Astrocyte (in vitro differentiated cells and primary cell): ENCODE data around the gene CTDP1. TPM values are rescaled to one million over a fixed set of nuclear protein-coding genes. Genes with fewer than 3 reads are reported as not detected.

Source experiments
- DNase-seq: peaks from one replicate; pipeline ENCODE4 v3.0.0-alpha.2; 2010; ENCODE audit warnings: low read depth
- FAIRE-seq: peaks from 2 replicates; lab custom pipeline; 2011; peaks lifted over from hg19 to GRCh38; lab: Jason Lieb, UNC
- H2AFZ ChIP-seq: 2 replicates; pipeline ENCODE4 v1.6.0; 2012; ENCODE audit warnings: low read depth, low read length, inconsistent platforms
- H3K27ac ChIP-seq: 2 replicates; pipeline ENCODE4 v1.5.1; 2011; ENCODE audit warnings: low read depth, low read length, inconsistent platforms
- H3K27me3 ChIP-seq: 2 replicates; pipeline ENCODE4 v1.6.0; 2011; ENCODE audit warnings: low read length, inconsistent platforms; ENCODE audit not compliant: insufficient read depth
- H3K36me3 ChIP-seq: 2 replicates; pipeline ENCODE4 v1.5.1; 2011; ENCODE audit warnings: low read length, inconsistent platforms; ENCODE audit not compliant: insufficient read depth
- H3K4me1 ChIP-seq: 2 replicates; pipeline ENCODE4 v1.5.1; 2011; ENCODE audit warnings: low read length, inconsistent platforms; ENCODE audit not compliant: insufficient read depth
- H3K4me2 ChIP-seq: 2 replicates; pipeline ENCODE4 v1.6.0; 2012; ENCODE audit warnings: low read length, inconsistent platforms
- H3K4me3 ChIP-seq: 2 replicates; pipeline ENCODE4 v1.5.1; 2011; ENCODE audit warnings: low read depth, mild to moderate bottlenecking, low read length, inconsistent platforms; ENCODE audit not compliant: insufficient read depth
- H3K79me2 ChIP-seq: 2 replicates; pipeline ENCODE4 v1.6.0; 2012; ENCODE audit warnings: mild to moderate bottlenecking, low read length, inconsistent platforms; ENCODE audit not compliant: insufficient read depth
- H3K9ac ChIP-seq: 2 replicates; pipeline ENCODE4 v1.6.0; 2012; ENCODE audit warnings: mild to moderate bottlenecking, low read length, inconsistent platforms
- H3K9me3 ChIP-seq: 2 replicates; pipeline ENCODE4 v1.5.1; 2012; ENCODE audit warnings: low read depth, mild to moderate bottlenecking, low read length, inconsistent platforms; ENCODE audit not compliant: insufficient read depth
- H4K20me1 ChIP-seq: 2 replicates; pipeline ENCODE4 v1.6.0; 2012; ENCODE audit warnings: low read length, inconsistent platforms; ENCODE audit not compliant: insufficient read depth
- H3K27ac Mint-ChIP-seq: one replicate; pipeline ENCODE4 v1.8.0; 2021; ENCODE audit warnings: mild to moderate bottlenecking, mixed read lengths; ENCODE audit not compliant: unreplicated experiment
- H3K27me3 Mint-ChIP-seq: one replicate; pipeline ENCODE4 v1.8.0; 2021; ENCODE audit warnings: low read depth, mixed read lengths; ENCODE audit not compliant: unreplicated experiment
- H3K36me3 Mint-ChIP-seq: one replicate; pipeline ENCODE4 v1.8.0; 2021; ENCODE audit warnings: low read depth, mixed read lengths; ENCODE audit not compliant: unreplicated experiment
- H3K4me1 Mint-ChIP-seq: one replicate; pipeline ENCODE4 v1.8.0; 2021; ENCODE audit warnings: low read depth, mixed read lengths; ENCODE audit not compliant: unreplicated experiment
- H3K4me3 Mint-ChIP-seq: one replicate; pipeline ENCODE4 v1.8.0; 2021; ENCODE audit warnings: mild to moderate bottlenecking, moderate library complexity, mixed read lengths; ENCODE audit not compliant: unreplicated experiment
- H3K9me3 Mint-ChIP-seq: one replicate; pipeline ENCODE4 v1.8.0; 2021; ENCODE audit warnings: mild to moderate bottlenecking, mixed read lengths; ENCODE audit not compliant: unreplicated experiment
- EZH2 ChIP-seq: IDR thresholded peaks from 2 replicates; pipeline ENCODE4 v1.6.1; 2012; ENCODE audit warnings: mild to moderate bottlenecking, low read length, inconsistent platforms; ENCODE audit not compliant: insufficient read depth
- total RNA-seq: library from RNA; stranded (reverse); gene quantifications from 2 replicates; pipeline ENCODE4 v1.2.1, GENCODE V29; 2021
- TF ChIP-seq, protein P1 (sequence below): IDR thresholded peaks from 2 replicates; pipeline ENCODE4 v1.5.1; 2011; ENCODE audit warnings: low read depth, mild to moderate bottlenecking, inconsistent platforms, low read length, moderate library complexity; ENCODE audit not compliant: insufficient read depth

Gene CTDP1
- total RNA-seq, 1 donor from 2014 or later = 31.7 TPM

DNA sequence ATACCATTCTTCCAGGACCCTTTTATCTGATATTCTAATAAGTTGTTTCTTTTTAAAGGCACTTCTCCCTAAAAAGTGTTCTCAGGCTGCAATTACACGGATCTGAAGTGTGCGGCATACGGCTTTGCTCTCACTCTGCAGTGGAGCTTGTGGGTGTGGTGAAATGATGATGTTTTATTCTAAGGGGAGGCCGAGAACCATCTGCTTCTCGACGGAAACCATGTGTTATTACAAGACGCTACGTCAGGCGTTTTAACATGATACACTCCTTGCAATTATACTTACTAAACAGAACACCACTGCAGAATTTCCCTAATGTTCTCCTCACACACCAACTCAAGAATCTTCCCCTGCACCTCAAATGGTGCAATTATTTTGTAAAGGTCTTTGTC lies 34.9 kb upstream of the CTDP1 start:
- no peak overlapping the region for H3K9ac ChIP-seq
- peaks cover 17% of the 10 kb centered on the region for H3K27me3 ChIP-seq
- Mint-ChIP-seq H3K27ac (no peak overlapping the region), H3K27me3 (peaks cover 18% of the 10 kb centered on the region), H3K9me3 (no peaks in the 10 kb centered on the region), H3K36me3 (no peaks in the 10 kb centered on the region), H3K4me3 (no peak overlapping the region), H3K4me1 (no peaks in the 10 kb centered on the region)
- TF ChIP-seq EZH2 = no peak
- TF ChIP-seq, protein P1, sequence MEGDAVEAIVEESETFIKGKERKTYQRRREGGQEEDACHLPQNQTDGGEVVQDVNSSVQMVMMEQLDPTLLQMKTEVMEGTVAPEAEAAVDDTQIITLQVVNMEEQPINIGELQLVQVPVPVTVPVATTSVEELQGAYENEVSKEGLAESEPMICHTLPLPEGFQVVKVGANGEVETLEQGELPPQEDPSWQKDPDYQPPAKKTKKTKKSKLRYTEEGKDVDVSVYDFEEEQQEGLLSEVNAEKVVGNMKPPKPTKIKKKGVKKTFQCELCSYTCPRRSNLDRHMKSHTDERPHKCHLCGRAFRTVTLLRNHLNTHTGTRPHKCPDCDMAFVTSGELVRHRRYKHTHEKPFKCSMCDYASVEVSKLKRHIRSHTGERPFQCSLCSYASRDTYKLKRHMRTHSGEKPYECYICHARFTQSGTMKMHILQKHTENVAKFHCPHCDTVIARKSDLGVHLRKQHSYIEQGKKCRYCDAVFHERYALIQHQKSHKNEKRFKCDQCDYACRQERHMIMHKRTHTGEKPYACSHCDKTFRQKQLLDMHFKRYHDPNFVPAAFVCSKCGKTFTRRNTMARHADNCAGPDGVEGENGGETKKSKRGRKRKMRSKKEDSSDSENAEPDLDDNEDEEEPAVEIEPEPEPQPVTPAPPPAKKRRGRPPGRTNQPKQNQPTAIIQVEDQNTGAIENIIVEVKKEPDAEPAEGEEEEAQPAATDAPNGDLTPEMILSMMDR = no peak
- FAIRE-seq (no peak), DNase-seq (no peak)
- no peaks in the 10 kb centered on the region for H3K36me3 ChIP-seq
- H3K4me1 ChIP-seq = no peaks in the 10 kb centered on the region
- H2AFZ ChIP-seq = no peak overlapping the region
- no peak overlapping the region for H3K4me2 ChIP-seq
- H3K79me2 ChIP-seq = no peaks in the 10 kb centered on the region
- H3K9me3 ChIP-seq = no peaks in the 10 kb centered on the region
- H3K4me3 ChIP-seq = no peak overlapping the region
- H3K27ac ChIP-seq = no peak overlapping the region
- no peaks in the 10 kb centered on the region for H4K20me1 ChIP-seq

DNA sequence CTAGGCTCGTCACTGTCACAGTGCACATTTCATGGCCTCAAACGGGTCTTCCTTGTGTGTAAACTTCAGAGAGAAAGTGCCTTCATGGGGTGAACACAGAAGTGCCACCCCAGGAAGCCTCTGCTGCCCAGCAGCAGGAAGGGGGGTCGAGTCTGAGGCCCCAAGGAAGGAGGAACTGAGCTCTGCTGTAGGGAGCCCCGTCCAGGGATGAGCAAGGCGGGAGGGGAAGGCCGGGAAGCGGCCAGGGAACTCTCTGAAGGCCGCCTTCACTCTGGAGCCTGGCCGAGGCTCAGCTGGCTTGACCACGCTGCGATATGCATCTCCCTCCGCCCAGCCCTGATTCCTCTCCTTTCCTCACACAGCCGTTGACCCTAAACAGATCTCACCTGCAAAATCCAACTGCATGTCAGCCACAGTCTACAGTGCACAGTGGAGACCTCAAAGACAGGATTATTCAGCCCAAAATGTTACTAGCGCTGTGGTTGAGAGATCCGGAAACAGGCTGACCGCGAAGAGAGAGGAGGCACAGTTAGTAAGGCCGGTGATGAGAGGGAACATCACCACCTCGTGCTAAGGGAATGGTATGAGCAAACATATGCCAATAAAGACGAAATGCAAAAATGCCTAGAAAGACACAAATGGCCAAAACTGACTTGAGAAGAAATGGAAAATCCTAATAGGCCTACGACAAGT lies 34.2 kb upstream of the CTDP1 start:
- Histone ChIP-seq H3K4me1 (no peaks in the 10 kb centered on the region), H2AFZ (no peak overlapping the region), H3K36me3 (no peaks in the 10 kb centered on the region), H3K27ac (no peak overlapping the region), H3K9me3 (no peaks in the 10 kb centered on the region), H3K27me3 (peaks cover 14% of the 10 kb centered on the region), H3K4me2 (no peak overlapping the region), H3K79me2 (no peaks in the 10 kb centered on the region), H3K9ac (no peak overlapping the region), H3K4me3 (no peak overlapping the region), H4K20me1 (no peaks in the 10 kb centered on the region)
- no peak overlapping the region for H3K4me3 Mint-ChIP-seq
- no peak for TF ChIP-seq EZH2
- TF ChIP-seq, protein P1 = no peak
- no peaks in the 10 kb centered on the region for H3K4me1 Mint-ChIP-seq
- no peak for FAIRE-seq
- no peaks in the 10 kb centered on the region for H3K9me3 Mint-ChIP-seq
- DNase-seq = no peak
- no peaks in the 10 kb centered on the region for H3K36me3 Mint-ChIP-seq
- peaks cover 15% of the 10 kb centered on the region for H3K27me3 Mint-ChIP-seq
- H3K27ac Mint-ChIP-seq = no peak overlapping the region

DNA sequence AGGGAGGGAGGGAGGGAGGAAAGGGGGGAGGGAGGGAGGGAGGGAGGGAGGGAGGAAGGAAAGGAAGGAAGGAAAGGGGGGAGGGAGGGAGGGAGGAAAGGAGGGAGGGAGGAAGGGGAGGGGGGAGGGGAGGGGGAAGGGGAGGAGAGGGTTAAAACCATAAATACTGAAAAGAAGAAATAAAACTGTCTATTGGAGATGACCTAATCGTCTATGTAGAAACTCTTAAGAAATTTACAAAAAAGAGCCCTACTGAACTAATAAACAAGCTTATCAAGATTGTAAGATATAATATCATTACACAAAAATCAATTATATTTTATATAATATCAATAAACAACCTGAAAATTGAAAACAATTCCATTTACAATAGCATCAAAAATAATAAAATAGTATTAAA lies 32.3 kb upstream of the CTDP1 start:
- Histone ChIP-seq H3K9me3 (no peaks in the 10 kb centered on the region), H3K9ac (no peak overlapping the region), H3K27me3 (peaks cover 21% of the 10 kb centered on the region), H3K4me1 (no peaks in the 10 kb centered on the region), H3K36me3 (no peaks in the 10 kb centered on the region), H3K4me3 (no peak overlapping the region), H3K79me2 (no peaks in the 10 kb centered on the region), H3K4me2 (no peak overlapping the region), H3K27ac (no peak overlapping the region), H2AFZ (no peak overlapping the region), H4K20me1 (no peaks in the 10 kb centered on the region)
- peaks cover 18% of the 10 kb centered on the region for H3K27me3 Mint-ChIP-seq
- H3K36me3 Mint-ChIP-seq = no peaks in the 10 kb centered on the region
- no peak for TF ChIP-seq EZH2
- TF ChIP-seq, protein P1 = no peak
- DNase-seq (no peak), FAIRE-seq (no peak)
- H3K27ac Mint-ChIP-seq = no peak overlapping the region
- no peaks in the 10 kb centered on the region for H3K9me3 Mint-ChIP-seq
- no peak overlapping the region for H3K4me3 Mint-ChIP-seq
- no peaks in the 10 kb centered on the region for H3K4me1 Mint-ChIP-seq
